GM13977 (cell line): Measurements from ENCODE around the gene STAB2.

Source experiments
- DNase-seq: peaks from one replicate; pipeline ENCODE4 v3.0.0; 2012; ENCODE audit warnings: low spot score
- CTCF ChIP-seq: IDR thresholded peaks from 2 replicates; pipeline ENCODE4 v1.5.1; 2012; ENCODE audit warnings: mild to moderate bottlenecking, control low read depth; ENCODE audit not compliant: insufficient read depth; ENCODE audit errors: extremely low read depth, missing control alignments
- in situ Hi-C: fragments of 300-500 bp; cut with MboI; formaldehyde crosslinking; loops from one replicate; pipeline ENCODE4 v1.12.0; 2022; ENCODE audit warnings: low sequenced_read_pairs, low pct_unique_long_range_greater_than_20kb, mixed read lengths, inconsistent platforms; ENCODE audit not compliant: unreplicated experiment

Gene STAB2

GRCh38 chr12:103578926-103579325 is 8.1 kb upstream of the STAB2 start:
- in situ Hi-C loops, result no loop called here
- no peak for TF ChIP-seq CTCF
- no peak for DNase-seq

GRCh38 chr12:103580026-103580425 is 7.0 kb upstream of the STAB2 start:
- in situ Hi-C loops, result no loop called here
- TF ChIP-seq CTCF, result no peak
- no peak for DNase-seq

DNA sequence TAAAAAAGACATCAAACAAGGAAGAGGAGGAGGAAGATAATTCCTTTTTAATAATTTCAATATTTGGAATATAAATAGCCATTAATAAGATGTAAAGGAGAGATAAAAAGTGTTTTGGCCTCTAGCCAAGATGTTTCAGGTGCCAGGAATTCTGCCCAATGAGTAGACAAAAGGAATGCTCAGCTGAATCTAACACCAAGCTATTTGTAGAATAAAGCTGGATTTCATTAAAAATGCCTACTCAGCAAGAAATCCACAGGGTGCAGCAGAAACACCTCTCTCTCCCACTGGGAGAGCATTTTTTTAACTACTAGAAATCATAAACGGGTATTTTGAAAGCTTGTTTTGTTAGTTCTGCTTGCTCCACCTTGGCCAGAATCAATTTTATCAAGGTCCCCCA is 4.1 kb upstream of the STAB2 start:
- no peak for TF ChIP-seq CTCF
- no peak for DNase-seq
- in situ Hi-C loops, result no loop called here

DNA sequence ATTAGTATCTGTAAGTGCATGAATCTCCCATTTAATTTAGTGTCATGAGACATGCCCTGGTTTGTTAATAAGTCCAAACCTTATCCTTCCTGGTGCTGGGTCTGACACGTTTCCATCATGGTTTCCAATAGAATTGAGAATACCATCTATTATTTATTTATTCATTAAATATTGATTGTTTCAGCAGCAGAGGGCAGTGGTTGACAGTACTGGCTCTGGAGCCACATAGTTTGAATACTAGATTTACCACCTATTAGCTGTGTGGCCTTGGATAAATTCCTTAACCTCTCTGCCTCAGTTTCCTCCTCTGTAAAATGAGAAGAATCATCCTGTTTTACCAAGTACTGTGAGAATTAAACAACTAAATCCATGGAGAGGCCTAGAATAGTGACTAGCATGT is 941 bp upstream of the STAB2 start:
- TF ChIP-seq CTCF, result no peak
- DNase-seq, result no peak
- in situ Hi-C loops, result no loop called here

GRCh38 chr12:103588680-103589079 is 1.6 kb downstream of the STAB2 start:
- in situ Hi-C loops, result no loop called here
- DNase-seq, result no peak
- TF ChIP-seq CTCF, result no peak

DNA sequence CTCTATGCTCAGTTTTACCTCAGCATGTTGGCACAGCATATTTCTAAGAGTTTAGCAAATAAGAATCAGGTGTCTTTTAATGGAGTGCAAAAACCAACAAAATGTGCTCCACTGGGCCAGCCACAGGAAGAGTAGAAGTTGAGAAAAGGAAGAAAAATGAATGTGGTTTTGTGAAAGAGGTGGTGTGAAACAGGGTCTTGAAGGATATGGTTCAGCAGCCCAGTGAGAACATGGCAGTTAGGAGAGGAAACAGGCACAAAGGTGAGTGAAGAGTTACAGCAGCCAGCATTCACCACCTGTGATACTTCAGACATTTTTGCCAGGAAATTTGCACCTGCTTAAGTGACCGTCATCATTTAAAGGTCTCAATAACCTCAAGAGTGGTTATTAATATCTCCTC is 2.4 kb downstream of the STAB2 start:
- DNase-seq, result no peak
- TF ChIP-seq CTCF, result no peak
- in situ Hi-C loops, result no loop called here

GRCh38 chr12:103590271-103590670 is 3.2 kb downstream of the STAB2 start:
- no peak for DNase-seq
- in situ Hi-C loops, result no loop called here

More at GRCh38 chr12:103590271-103590670, 3.2 kb downstream of the STAB2 start:
- no peak for TF ChIP-seq CTCF
